H1 (cell line): ENCODE results near the gene CLUH. TPM values are rescaled to one million over a fixed set of nuclear protein-coding genes. Genes with fewer than 3 reads are reported as not detected.

ENCODE experiments used
- CTCF ChIA-PET: fragments of 300-600 bp; sonication (Branson Sonifier 250); formaldehyde crosslinking; loops from one replicate; lab custom pipeline; 2021; ENCODE audit not compliant: partially characterized antibody; lab: Charles Lee
- POLR2A ChIA-PET: fragments of 300-600 bp; sonication (Branson Sonifier 250); formaldehyde crosslinking; loops from one replicate; lab custom pipeline; 2021; ENCODE audit warnings: inconsistent platforms; ENCODE audit not compliant: partially characterized antibody; lab: Charles Lee
- DNase-seq, 2 experiments: peaks; one replicate each; pipeline versions ENCODE4 v3.0.0 to v3.0.0-alpha.2; 2010 to 2022; ENCODE audit warnings: low spot score in 2 of 2, low read depth in 1 of 2, mixed read lengths in 1 of 2
- FAIRE-seq: peaks from 2 replicates; lab custom pipeline; 2011; peaks lifted over from hg19 to GRCh38; lab: Jason Lieb, UNC
- H2AFZ ChIP-seq: 2 replicates; pipeline ENCODE4 v1.8.1; 2012; ENCODE audit warnings: low read length, inconsistent platforms
- H2AK5ac ChIP-seq: 2 replicates; pipeline ENCODE4 v1.6.1; 2013; ENCODE audit warnings: low read depth, low read length
- H2BK120ac ChIP-seq: replicated peaks from 2 replicates; pipeline ENCODE3; 2013; ENCODE audit warnings: low read depth, low read length, inconsistent platforms
- H2BK12ac ChIP-seq: 2 replicates; pipeline ENCODE4 v1.6.1; 2013; ENCODE audit warnings: low read depth, low read length
- H2BK15ac ChIP-seq: 2 replicates; pipeline ENCODE4 v1.6.1; 2013; ENCODE audit warnings: low read length
- H2BK20ac ChIP-seq: 2 replicates; pipeline ENCODE4 v1.6.1; 2013; ENCODE audit warnings: low read length
- H2BK5ac ChIP-seq: 2 replicates; pipeline ENCODE4 v1.6.1; 2013; ENCODE audit warnings: low read depth, low read length
- H3K14ac ChIP-seq: 2 replicates; pipeline ENCODE4 v1.6.1; 2013; ENCODE audit warnings: inconsistent platforms; ENCODE audit not compliant: insufficient read length
- H3K18ac ChIP-seq: 2 replicates; pipeline ENCODE4 v1.6.1; 2013; ENCODE audit warnings: low read length; ENCODE audit errors: extremely low read depth
- H3K23ac ChIP-seq: 2 replicates; pipeline ENCODE4 v1.6.1; 2013; ENCODE audit warnings: inconsistent platforms; ENCODE audit not compliant: insufficient read length
- H3K23me2 ChIP-seq: 2 replicates; pipeline ENCODE4 v1.6.1; 2013; ENCODE audit warnings: low read depth, low read length
- H3K27ac ChIP-seq: 2 replicates; pipeline ENCODE4 v1.6.1; 2011; ENCODE audit warnings: low read depth, low read length, inconsistent platforms
- H3K27me3 ChIP-seq, 4 experiments: replicated peaks in 1 of 4; 1 replicate in 1 of 4; 2 replicates in 3 of 4; pipeline versions ENCODE4 v1.6.1 to v1.8.1; 2011 to 2013; ENCODE audit warnings: low read length in 3 of 4, mild to moderate bottlenecking in 3 of 4, inconsistent platforms in 2 of 4, mixed read lengths in 2 of 4, moderate library complexity in 1 of 4; ENCODE audit not compliant: control insufficient read depth in 3 of 4, insufficient read depth in 3 of 4; ENCODE audit errors: extremely low read depth in 1 of 4
- H3K36me3 ChIP-seq, 4 experiments: 2 replicates each; pipeline versions ENCODE4 v1.6.1 to v1.8.1; 2011 to 2013; ENCODE audit warnings: mild to moderate bottlenecking in 4 of 4, low read length in 3 of 4, moderate library complexity in 2 of 4, control low read depth in 1 of 4, inconsistent platforms in 1 of 4; ENCODE audit not compliant: insufficient read depth in 4 of 4, control insufficient read depth in 2 of 4
- H3K4ac ChIP-seq: replicated peaks from 2 replicates; pipeline ENCODE3; 2013; ENCODE audit warnings: low read length, low read depth, mixed read lengths, inconsistent platforms; ENCODE audit not compliant: insufficient read length
- H3K4me1 ChIP-seq, 4 experiments: replicated peaks in 1 of 4; 1 replicate in 1 of 4; 2 replicates in 3 of 4; pipeline versions ENCODE4 v1.6.1 to v1.8.1; 2011 to 2013; ENCODE audit warnings: low read length in 3 of 4, inconsistent platforms in 2 of 4, mixed read lengths in 1 of 4; ENCODE audit not compliant: insufficient read depth in 4 of 4, control insufficient read depth in 3 of 4
- H3K4me2 ChIP-seq, 2 experiments: 2 replicates each; pipeline versions ENCODE4 v1.6.1 to v1.8.1; 2011 to 2013; ENCODE audit warnings: low read depth in 2 of 2, low read length in 2 of 2, control low read depth in 1 of 2, inconsistent platforms in 1 of 2, mild to moderate bottlenecking in 1 of 2; ENCODE audit not compliant: insufficient read depth in 1 of 2
- H3K4me3 ChIP-seq, 4 experiments: fragments of 200-600, 300-600 bp in 1 of 4; sonication (generic), shearing (Covaris generic), sonication (Bioruptor Twin) in 1 of 4; 2 replicates each; pipeline versions ENCODE4 v1.5.1 to v1.8.1; 2011 to 2016; ENCODE audit warnings: low read length in 4 of 4, low read depth in 3 of 4, control low read depth in 2 of 4, inconsistent platforms in 2 of 4, mild to moderate bottlenecking in 2 of 4, mixed read lengths in 1 of 4, moderate library complexity in 1 of 4; ENCODE audit not compliant: insufficient read depth in 2 of 4; ENCODE audit errors: extremely low read depth in 1 of 4
- H3K56ac ChIP-seq: replicated peaks from 2 replicates; pipeline ENCODE3; 2013; ENCODE audit warnings: low read depth, mild to moderate bottlenecking, mixed read lengths, low read length, inconsistent platforms; ENCODE audit not compliant: insufficient read length
- H3K79me1 ChIP-seq: 2 replicates; pipeline ENCODE4 v1.6.1; 2013; ENCODE audit warnings: low read depth, low read length, control low read depth
- H3K79me2 ChIP-seq, 2 experiments: 2 replicates each; pipeline versions ENCODE4 v1.6.1 to v1.8.1; 2012 to 2013; ENCODE audit warnings: low read length in 2 of 2, mild to moderate bottlenecking in 2 of 2, inconsistent platforms in 1 of 2; ENCODE audit not compliant: insufficient read depth in 2 of 2, control insufficient read depth in 1 of 2
- H3K9ac ChIP-seq, 4 experiments: replicated peaks in 1 of 4; 1 replicate in 1 of 4; 2 replicates in 3 of 4; pipeline versions ENCODE4 v1.6.1 to v1.8.1; 2011 to 2013; ENCODE audit warnings: low read depth in 3 of 4, low read length in 3 of 4, control low read depth in 2 of 4, mild to moderate bottlenecking in 2 of 4, moderate library complexity in 2 of 4, inconsistent platforms in 1 of 4; ENCODE audit errors: extremely low read depth in 1 of 4
- H3K9me3 ChIP-seq, 2 experiments: 2 replicates each; pipeline versions ENCODE4 v1.6.1 to v1.8.1; 2012 to 2013; ENCODE audit warnings: mild to moderate bottlenecking in 2 of 2, moderate library complexity in 2 of 2, control low read depth in 1 of 2, inconsistent platforms in 1 of 2, low read depth in 1 of 2, low read length in 1 of 2, mixed read lengths in 1 of 2; ENCODE audit not compliant: insufficient read depth in 2 of 2
- H4K20me1 ChIP-seq, 2 experiments: replicated peaks in 1 of 2; 2 replicates each; pipeline versions ENCODE3 to v1.8.1; 2011 to 2013; ENCODE audit warnings: inconsistent platforms in 2 of 2, low read length in 2 of 2, mild to moderate bottlenecking in 1 of 2; ENCODE audit not compliant: insufficient read depth in 2 of 2, control insufficient read depth in 1 of 2
- H4K5ac ChIP-seq: 2 replicates; pipeline ENCODE4 v1.6.1; 2013; ENCODE audit warnings: low read length, low read depth, mixed read lengths, inconsistent platforms; ENCODE audit not compliant: insufficient read length
- H4K8ac ChIP-seq: 2 replicates; pipeline ENCODE4 v1.8.0; 2013; ENCODE audit warnings: mild to moderate bottlenecking, moderate library complexity, low read length, inconsistent platforms; ENCODE audit not compliant: insufficient read depth; ENCODE audit errors: extremely low read depth
- H4K91ac ChIP-seq: replicated peaks from 2 replicates; pipeline ENCODE3; 2013; ENCODE audit warnings: low read length, mixed read lengths, inconsistent platforms; ENCODE audit not compliant: insufficient read length
- CBX5 ChIP-seq: fragments of 300-800, 300-1000 bp; sonication (generic); IDR thresholded peaks from 2 replicates; pipeline ENCODE4 v1.7.1; 2016; ENCODE audit warnings: antibody characterized with exemption, low read length, low read depth
- CHD1 ChIP-seq: IDR thresholded peaks from 2 replicates; pipeline ENCODE4 v1.6.1; 2012; ENCODE audit warnings: low read depth, low read length, improper control_type of control experiment
- EP300 ChIP-seq, 2 experiments: IDR thresholded peaks; 1 replicate in 1 of 2; 2 replicates in 1 of 2; pipeline ENCODE4 v1.6.1; 2011 to 2012; ENCODE audit warnings: low read depth in 2 of 2, low read length in 2 of 2, mild to moderate bottlenecking in 2 of 2, borderline replicate concordance in 1 of 2, inconsistent platforms in 1 of 2, moderate library complexity in 1 of 2
- POLR2AphosphoS5 ChIP-seq: IDR thresholded peaks from 2 replicates; pipeline ENCODE4 v1.6.1; 2011; ENCODE audit warnings: low read depth, low read length
- RBBP5 ChIP-seq: IDR thresholded peaks from 2 replicates; pipeline ENCODE4 v1.7.1; 2012; ENCODE audit warnings: low read depth, mild to moderate bottlenecking, inconsistent platforms, low read length, moderate library complexity, borderline replicate concordance
- TAF7 ChIP-seq: optimal IDR thresholded peaks from 2 replicates; pipeline ENCODE3; 2011; ENCODE audit warnings: low read depth, mild to moderate bottlenecking, inconsistent platforms, low read length, moderate library complexity, borderline replicate concordance
- TBP ChIP-seq: IDR thresholded peaks from 2 replicates; pipeline ENCODE4 v1.6.1; 2011; ENCODE audit warnings: low read depth, low read length, improper control_type of control experiment
- WGBS, 2 experiments: shearing (Covaris generic) in 1 of 2; methylation state at CpG; one replicate each; pipeline versions ENCODE4 v1.1.6 to v1.1.7; 2013 to 2015; ENCODE audit warnings: low lambda C conversion rate in 2 of 2, mixed read lengths in 2 of 2, inconsistent platforms in 1 of 2, low coverage in 1 of 2, missing lambda C conversion rate in 1 of 2; ENCODE audit not compliant: insufficient replicate concordance in 2 of 2, insufficient coverage in 1 of 2, insufficient read length in 1 of 2; ENCODE audit errors: extremely low coverage in 1 of 2, missing lambda C conversion rate in 1 of 2; 5-methylcytosine and 5-hydroxymethylcytosine counted together
- polyA plus RNA-seq, 7 experiments: library from polyadenylated mRNA; depleted of rRNA in 3 of 7; stranded (reverse) in 5 of 7; unstranded in 2 of 7; fragments of >200 nt in 5 of 7; fragments of 200-250 nt in 2 of 7; gene quantifications; 1 replicate in 5 of 7; 2 replicates in 1 of 7; 4 replicates in 1 of 7; pipeline versions ENCODE4 v1.2.1 to v1.2.3, GENCODE V29; 2011 to 2013; ENCODE audit warnings: missing spikeins in 2 of 7, mixed read lengths in 2 of 7
- total RNA-seq: library from RNA; stranded (reverse); fragmentation: NEBNext Ultra II Directional; extraction: Animal tissue kit (Norgen Biotek cat#: 25700); gene quantifications from 2 replicates; pipeline ENCODE4 v1.2.1, GENCODE V29; 2021

CLUH gene
- total and polyA plus RNA-seq, 2 of the 8 experiments (the other 6 are each of a cell fraction or from before 2014, with no cell fraction given): 33.6 to 98.6 TPM

DNA sequence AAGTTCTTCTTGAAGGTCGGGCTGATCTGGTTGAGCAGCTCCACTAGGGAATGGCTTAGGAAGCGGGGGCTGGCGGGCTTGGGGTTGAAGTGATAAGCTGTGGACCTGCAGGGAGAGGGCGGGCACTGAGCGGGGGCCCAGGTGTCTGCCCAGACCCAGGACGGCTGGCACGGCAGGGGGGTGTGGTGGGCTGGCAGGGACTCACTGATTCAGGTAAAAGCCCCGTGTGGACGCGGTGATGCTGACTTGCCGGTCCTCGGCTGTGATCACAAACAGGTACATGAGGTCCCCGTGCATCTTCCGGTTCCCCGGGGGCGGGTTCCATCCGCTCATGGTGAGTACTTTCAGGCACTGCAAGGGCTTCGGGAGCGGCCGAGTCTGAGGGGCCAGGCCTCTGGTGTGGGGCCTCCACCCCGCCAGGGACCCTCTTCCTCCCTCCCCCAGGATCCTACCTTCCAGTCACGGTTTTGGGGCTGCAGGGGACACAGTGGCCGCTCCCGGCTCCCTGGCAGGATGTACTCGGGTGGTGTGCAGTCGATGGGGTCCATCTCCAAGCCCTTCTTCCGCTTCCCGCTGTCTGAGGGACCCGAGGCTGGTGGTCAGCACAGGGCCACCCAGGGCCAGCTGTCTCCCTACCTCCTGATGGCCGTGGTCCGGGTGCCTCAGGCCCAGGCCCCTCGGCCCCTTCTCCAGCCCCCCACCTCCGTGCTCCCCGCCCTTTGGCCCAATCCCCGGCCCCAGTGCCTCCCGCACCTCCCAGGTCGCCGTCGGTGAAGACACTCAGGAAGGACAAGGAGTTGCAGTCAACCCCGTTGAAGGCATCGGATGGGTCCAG lies 10.2 kb downstream of the CLUH start:
- CTCF ChIA-PET: interaction anchor here (0.8 to 1.4 kb wide), 3 partner anchors 11 to 28 kb away, joined by 3 read pairs; no protein-coding TSS in a partner anchor
- TF ChIP-seq TAF7 (no peak), EP300 (IDR thresholded peaks at IDR 0.05; ENCODE audit: borderline replicate concordance in 1 of 2, low read depth in 2 of 2, low read length in 2 of 2) (no peak), TBP (no peak), RBBP5 (no peak), POLR2AphosphoS5 (no peak), CBX5 (no peak), CHD1 (no peak)

More for the DNA sequence above, 10.2 kb downstream of the CLUH start:
- Histone ChIP-seq H3K18ac (no peak overlapping the region), H3K79me1 (peaks cover 5% of the 10 kb centered on the region), H3K9me3 (no peaks in the 10 kb centered on the region), H2BK5ac (no peak overlapping the region), H2BK12ac (no peak overlapping the region), H4K8ac (no peak overlapping the region), H3K27ac (no peak overlapping the region), H3K4me3 (no peak overlapping the region), H3K4me2 (no peak overlapping the region), H4K20me1 (peaks cover 0 to 30% of the 10 kb centered on the region in 2 experiments), H4K91ac (no peak overlapping the region), H3K14ac (no peak overlapping the region), H3K36me3 (peaks cover 0 to 34% (median 20%) of the 10 kb centered on the region in 4 experiments; a peak in 7 of 8 replicates), H4K5ac (no peak overlapping the region), H3K4ac (no peak overlapping the region), H3K4me1 (peaks cover 0 to 3% (median 1%) of the 10 kb centered on the region in 4 experiments; a peak in 5 of 7 replicates), H3K23ac (no peak overlapping the region), H2AFZ (no peak overlapping the region), H3K79me2 (peaks cover 0 to 14% of the 10 kb centered on the region in 2 experiments; a peak in 2 of 4 replicates), H3K27me3 (no peaks in the 10 kb centered on the region), H2BK15ac (no peak overlapping the region), H2BK120ac (no peak overlapping the region), H2AK5ac (no peak overlapping the region), H3K56ac (no peak overlapping the region), H2BK20ac (no peak overlapping the region), H3K9ac (no peak overlapping the region; a peak in 1 of 7 replicates), H3K23me2 (no peaks in the 10 kb centered on the region)
- POLR2A ChIA-PET: interaction anchor here (1.3 to 1.5 kb wide), 3 partner anchors 10 to 14 kb away, joined by 3 to 5 read pairs (median 5); no protein-coding TSS in a partner anchor
- DNase-seq (no peak), FAIRE-seq (no peak)
- WGBS, 2 experiments: 95% methylated on average over 22 of the region's 41 CpGs; no CpG with 5 or more reads in 1 of the 2 experiments
